ENCODE data around the gene FBXL17. TPM values are rescaled to one million over a fixed set of nuclear protein-coding genes. Genes with fewer than 3 reads are reported as not detected.

The FBXL17 gene
- total RNA-seq, 1 donor from 2014 or later = 29.1 TPM

DNA sequence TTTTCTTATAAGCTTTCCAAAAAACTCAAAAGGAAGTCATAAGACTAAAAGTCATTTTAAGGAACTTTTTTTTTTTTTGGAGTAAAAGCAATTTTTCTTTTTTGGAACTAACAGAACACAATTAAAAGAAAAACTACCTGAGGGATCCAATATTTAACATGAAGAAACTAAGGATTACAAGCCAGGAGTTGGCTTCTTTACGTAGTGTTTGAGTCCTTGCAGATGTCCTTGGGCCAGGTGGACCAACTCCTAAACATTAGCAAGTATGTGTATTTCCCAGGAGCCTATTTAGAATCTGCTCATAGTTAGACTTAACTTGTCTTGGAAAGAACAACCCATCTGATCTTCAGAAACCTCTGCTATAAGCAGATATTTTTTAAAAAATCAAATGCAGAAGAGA is 557.1 kb downstream of the FBXL17 start:
- DNase-seq (ENCODE audit: low read depth) = no peak

- no peak for DNase-seq (ENCODE audit: low read depth)
Measured at GRCh38 chr5:107821288-107821687, 560.6 kb downstream of the FBXL17 start.

GRCh38 chr5:107820429-107820828 is 561.5 kb downstream of the FBXL17 start:
- DNase-seq (ENCODE audit: low read depth) = peak; percentile 70

- no peak for DNase-seq (ENCODE audit: low read depth)
Measured at GRCh38 chr5:107817951-107818350, 563.9 kb downstream of the FBXL17 start.

DNA sequence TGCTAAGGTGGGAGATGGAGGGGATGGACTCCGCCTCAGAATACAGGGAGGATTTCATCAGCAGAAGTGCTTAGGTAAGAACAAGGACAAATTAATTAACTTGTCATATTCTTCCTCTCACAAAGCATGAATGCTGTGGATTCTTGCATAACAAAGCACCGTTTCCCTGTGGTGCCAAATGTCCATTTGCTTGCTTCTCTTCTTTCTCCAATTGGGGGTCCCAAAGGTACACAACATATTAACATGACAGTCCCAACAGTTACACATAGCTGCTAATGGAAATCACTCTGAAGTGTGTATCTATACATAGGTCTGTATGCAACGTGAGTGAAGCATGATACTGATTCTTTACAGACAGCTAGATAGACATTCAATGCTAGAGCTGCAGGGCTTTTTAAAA is 564.5 kb downstream of the FBXL17 start:
- no peak for DNase-seq (ENCODE audit: low read depth)

GRCh38 chr5:107815109-107815508 is 566.8 kb downstream of the FBXL17 start:
- DNase-seq (ENCODE audit: low read depth) = peak; percentile 32

- no peak for DNase-seq (ENCODE audit: low read depth)
Measured at GRCh38 chr5:107814183-107814827, 567.6 kb downstream of the FBXL17 start.

- DNase-seq (ENCODE audit: low read depth) = no peak
Measured at GRCh38 chr5:107813559-107813958, 568.3 kb downstream of the FBXL17 start.

DNA sequence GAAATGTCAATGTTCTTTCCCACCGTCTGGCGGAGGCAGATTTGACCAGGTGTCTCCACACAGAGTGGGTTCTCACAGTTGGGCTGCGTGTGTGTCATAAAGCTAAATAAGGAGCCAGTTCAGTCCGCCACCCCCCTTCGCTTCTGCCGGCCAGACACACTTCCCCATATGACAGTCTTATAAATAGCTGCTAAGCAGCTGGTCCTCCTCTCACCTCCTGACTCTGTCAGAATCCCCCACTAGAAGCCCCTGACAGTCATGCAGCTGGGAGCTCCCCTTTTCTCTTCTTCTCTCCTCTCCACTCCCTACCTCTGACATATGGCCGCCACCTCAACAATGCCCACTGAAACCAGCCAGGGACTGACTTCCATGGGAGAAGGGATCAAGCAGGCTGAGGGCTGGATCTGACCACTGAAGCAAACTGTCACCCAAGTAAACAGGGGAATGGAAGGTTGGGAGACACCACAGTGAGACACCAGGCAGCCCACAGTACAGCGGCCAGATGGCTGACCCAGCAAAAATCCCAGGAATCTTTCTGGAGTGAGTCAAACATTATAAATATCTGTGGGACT is 569.2 kb downstream of the FBXL17 start:
- DNase-seq (ENCODE audit: low read depth) = peak; percentile 94

- no peak for DNase-seq (ENCODE audit: low read depth)
Measured at GRCh38 chr5:107809201-107810034, 572.5 kb downstream of the FBXL17 start.
